Keratinocyte (primary cell): ENCODE measurements around the gene CDC14B.

Experiments used
- EZH2 ChIP-seq: IDR thresholded peaks from one replicate; pipeline ENCODE4 v1.6.1; 2012; ENCODE audit warnings: inconsistent platforms, mild to moderate bottlenecking, low read length, moderate library complexity
- TF ChIP-seq, protein P1 (sequence below), 3 experiments: IDR thresholded peaks in 1 of 3; conservative IDR thresholded peaks in 1 of 3; optimal IDR thresholded peaks in 1 of 3; 2 replicates in 2 of 3; 3 replicates in 1 of 3; pipeline versions ENCODE3 to v1.5.1; 2011; ENCODE audit warnings: low read length in 3 of 3, mild to moderate bottlenecking in 3 of 3, moderate library complexity in 2 of 3, control low read depth in 1 of 3, inconsistent platforms in 1 of 3; ENCODE audit not compliant: insufficient read depth in 2 of 3; ENCODE audit errors: extremely low read depth in 1 of 3

GRCh38 chr9:96644137-96644536 is 24.5 kb upstream of the CDC14B start:
- TF ChIP-seq, protein P1, sequence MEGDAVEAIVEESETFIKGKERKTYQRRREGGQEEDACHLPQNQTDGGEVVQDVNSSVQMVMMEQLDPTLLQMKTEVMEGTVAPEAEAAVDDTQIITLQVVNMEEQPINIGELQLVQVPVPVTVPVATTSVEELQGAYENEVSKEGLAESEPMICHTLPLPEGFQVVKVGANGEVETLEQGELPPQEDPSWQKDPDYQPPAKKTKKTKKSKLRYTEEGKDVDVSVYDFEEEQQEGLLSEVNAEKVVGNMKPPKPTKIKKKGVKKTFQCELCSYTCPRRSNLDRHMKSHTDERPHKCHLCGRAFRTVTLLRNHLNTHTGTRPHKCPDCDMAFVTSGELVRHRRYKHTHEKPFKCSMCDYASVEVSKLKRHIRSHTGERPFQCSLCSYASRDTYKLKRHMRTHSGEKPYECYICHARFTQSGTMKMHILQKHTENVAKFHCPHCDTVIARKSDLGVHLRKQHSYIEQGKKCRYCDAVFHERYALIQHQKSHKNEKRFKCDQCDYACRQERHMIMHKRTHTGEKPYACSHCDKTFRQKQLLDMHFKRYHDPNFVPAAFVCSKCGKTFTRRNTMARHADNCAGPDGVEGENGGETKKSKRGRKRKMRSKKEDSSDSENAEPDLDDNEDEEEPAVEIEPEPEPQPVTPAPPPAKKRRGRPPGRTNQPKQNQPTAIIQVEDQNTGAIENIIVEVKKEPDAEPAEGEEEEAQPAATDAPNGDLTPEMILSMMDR (optimal IDR thresholded peaks at IDR 0.05 in 1 of 3, IDR thresholded peaks at IDR 0.05 in 1 of 3, conservative IDR thresholded peaks at IDR 0.05 in 1 of 3; ENCODE audit: extremely low read depth in 1 of 3, insufficient read depth in 2 of 3, low read length in 3 of 3): no peak
- TF ChIP-seq EZH2: no peak
